GM12878 (cell line): ENCODE measurements around the gene JPH4. TPM values are rescaled to one million over a fixed set of nuclear protein-coding genes. Genes with fewer than 3 reads are reported as not detected.

Experiments
- ATAC-seq: fragments of 200-7000 bp; cut with Tn5 transposase; 3 replicates; pipeline ENCODE4 v1.9.1; 2020; ENCODE audit warnings: mild to moderate bottlenecking, moderate library complexity
- BruUV-seq: library from RNA; stranded (reverse); fragments of 400-500 nt; replicated peaks from 2 replicates; lab custom pipeline; 2021; lab: Mats Ljungman, UMichigan
- CTCF ChIA-PET: fragments of 300-600 bp; sonication (Branson Sonifier 250); formaldehyde crosslinking; extraction: SDS; loops from one replicate; lab custom pipeline; 2021; ENCODE audit warnings: inconsistent platforms; lab: Yijun Ruan, JAX
- POLR2A ChIA-PET: fragments of 350-600 bp; formaldehyde crosslinking; extraction: SDS; loops from one replicate; lab custom pipeline; 2021; ENCODE audit warnings: inconsistent platforms; lab: Charles Lee
- RAD21 ChIA-PET: fragments of 300-600 bp; sonication (Branson Sonifier 250); formaldehyde crosslinking; loops from one replicate; lab custom pipeline; 2023; ENCODE audit warnings: antibody characterized with exemption; ENCODE audit not compliant: unreplicated experiment; lab: Charles Lee
- SMC1A ChIA-PET: fragments of 300-600 bp; sonication (Branson Sonifier 250); formaldehyde crosslinking; loops from one replicate; lab custom pipeline; 2023; ENCODE audit not compliant: unreplicated experiment, uncharacterized antibody; lab: Charles Lee
- DNase-seq: peaks from one replicate; pipeline ENCODE4 v3.0.0-alpha.2; 2011; ENCODE audit warnings: low read depth, low spot score
- FAIRE-seq: peaks from 3 replicates; lab custom pipeline; 2011; peaks lifted over from hg19 to GRCh38; lab: Jason Lieb, UNC
- H2AFZ ChIP-seq: 2 replicates; pipeline ENCODE4 v1.6.0; 2011; ENCODE audit warnings: low read depth, low read length, control low read depth; ENCODE audit not compliant: control insufficient read depth
- H3K27ac ChIP-seq: 2 replicates; pipeline ENCODE4 v1.5.1; 2011; ENCODE audit warnings: control low read depth; ENCODE audit not compliant: control insufficient read depth, insufficient read depth
- H3K27me3 ChIP-seq, 2 experiments: replicated peaks in 1 of 2; 2 replicates each; pipeline versions ENCODE4 v1.6.0 to v1.6.1; 2011; ENCODE audit warnings: low read length in 1 of 2; ENCODE audit not compliant: control insufficient read depth in 2 of 2, insufficient read depth in 2 of 2
- H3K36me3 ChIP-seq, 2 experiments: 2 replicates each; pipeline ENCODE4 v1.5.1; 2011; ENCODE audit warnings: low read length in 1 of 2; ENCODE audit not compliant: control insufficient read depth in 2 of 2, insufficient read depth in 2 of 2
- H3K4me1 ChIP-seq: 2 replicates; pipeline ENCODE4 v1.6.1; 2011; ENCODE audit warnings: mild to moderate bottlenecking, low read length, moderate library complexity, mixed read lengths; ENCODE audit not compliant: control insufficient read depth, insufficient read depth
- H3K4me2 ChIP-seq: 2 replicates; pipeline ENCODE4 v1.6.0; 2011; ENCODE audit warnings: control low read depth; ENCODE audit not compliant: control insufficient read depth, insufficient read depth
- H3K4me3 ChIP-seq: fragments of 200-600 bp; sonication (generic); 2 replicates; pipeline ENCODE4 v1.5.1; 2016
- H3K79me2 ChIP-seq: 2 replicates; pipeline ENCODE4 v1.6.0; 2011; ENCODE audit warnings: low read length; ENCODE audit not compliant: control insufficient read depth, insufficient read depth
- H3K9ac ChIP-seq: 2 replicates; pipeline ENCODE4 v1.8.0; 2011; ENCODE audit warnings: low read length, control low read depth, mixed read lengths; ENCODE audit not compliant: control insufficient read depth, insufficient read depth
- H3K9me3 ChIP-seq: replicated peaks from 3 replicates; pipeline ENCODE4 v1.5.1; 2011; ENCODE audit warnings: mild to moderate bottlenecking, low read length; ENCODE audit not compliant: control insufficient read depth, insufficient read depth
- H4K20me1 ChIP-seq: 2 replicates; pipeline ENCODE4 v1.6.0; 2011; ENCODE audit not compliant: control insufficient read depth, insufficient read depth
- BHLHE40 ChIP-seq, 2 experiments: fragments of 450-650 bp in 1 of 2; IDR thresholded peaks; 2 replicates each; pipeline ENCODE4 v1.6.1; 2011 to 2017; ENCODE audit warnings: low read depth in 2 of 2, borderline replicate concordance in 1 of 2, improper control_type of control experiment in 1 of 2, low read length in 1 of 2, mild to moderate bottlenecking in 1 of 2
- CHD4 ChIP-seq: fragments of 200-600 bp; sonication (generic); IDR thresholded peaks from 2 replicates; pipeline ENCODE4 v1.6.1; 2016; ENCODE audit warnings: mild to moderate bottlenecking
- EP300 ChIP-seq, 2 experiments: fragments of 150-350 bp in 1 of 2; IDR thresholded peaks; 2 replicates each; pipeline ENCODE4 v1.6.1; 2011 to 2012; ENCODE audit warnings: low read depth in 2 of 2, low read length in 2 of 2, borderline replicate concordance in 1 of 2, improper control_type of control experiment in 1 of 2, inconsistent platforms in 1 of 2; ENCODE audit not compliant: control insufficient read depth in 1 of 2
- EZH2 ChIP-seq: IDR thresholded peaks from 2 replicates; pipeline ENCODE4 v1.6.1; 2012; ENCODE audit warnings: low read depth, mild to moderate bottlenecking, control low read depth, inconsistent platforms, low read length, borderline replicate concordance; ENCODE audit not compliant: control insufficient read depth
- NKRF ChIP-seq: fragments of 450-650 bp; conservative IDR thresholded peaks from 2 replicates; pipeline ENCODE4 v1.6.1; 2017; ENCODE audit warnings: mild to moderate bottlenecking, moderate library complexity
- PAX8 ChIP-seq: fragments of 450-650 bp; IDR thresholded peaks from 2 replicates; pipeline ENCODE4 v1.6.1; 2017; ENCODE audit warnings: mild to moderate bottlenecking, moderate library complexity
- POLR2AphosphoS5 ChIP-seq: IDR thresholded peaks from 2 replicates; pipeline ENCODE4 v1.6.1; 2011; ENCODE audit warnings: mild to moderate bottlenecking, low read length, inconsistent platforms
- RCOR1 ChIP-seq: conservative IDR thresholded peaks from 2 replicates; pipeline ENCODE4 v1.6.1; 2012; ENCODE audit warnings: low read depth, low read length, improper control_type of control experiment
- STAT1 ChIP-seq: fragments of 450-650 bp; conservative IDR thresholded peaks from 2 replicates; pipeline ENCODE4 v1.6.1; 2014; ENCODE audit warnings: antibody characterized with exemption, mild to moderate bottlenecking
- ZNF384 ChIP-seq: IDR thresholded peaks from 2 replicates; pipeline ENCODE4 v1.6.1; 2012; ENCODE audit warnings: low read depth, mild to moderate bottlenecking, low read length, improper control_type of control experiment, borderline replicate concordance
- ZNF687 ChIP-seq: fragments of 450-650 bp; IDR thresholded peaks from 2 replicates; pipeline ENCODE4 v1.6.1; 2017; ENCODE audit warnings: mild to moderate bottlenecking, moderate library complexity
- WGBS: methylation state at CpG from one replicate; pipeline ENCODE4 v1.1.6; 2016; ENCODE audit warnings: low lambda C conversion rate; ENCODE audit not compliant: insufficient replicate concordance, insufficient coverage; ENCODE audit errors: missing lambda C conversion rate; 5-methylcytosine and 5-hydroxymethylcytosine counted together
- in situ Hi-C: fragments of 300-500 bp; cut with MboI; formaldehyde crosslinking; loops from 9 replicates; pipeline ENCODE4 v1.14.3; 2018; ENCODE audit warnings: mixed read lengths
- intact Hi-C: fragments of 100-400 bp; cut with micrococcal nuclease; formaldehyde crosslinking; loops from one replicate; pipeline ENCODE4 v1.14.2; 2022; ENCODE audit not compliant: unreplicated experiment
- polyA plus RNA-seq, 11 experiments: library from polyadenylated mRNA; depleted of rRNA in 4 of 11; unstranded in 6 of 11; stranded (reverse) in 5 of 11; fragments of >200 nt; fragmentation: Nextera tagmentation in 4 of 11; fragmentation: Illumina TruSeq in 1 of 11; extraction: Ambion mirVana in 4 of 11; extraction: Trizol in 1 of 11; gene quantifications; 1 replicate in 1 of 11; 2 replicates in 10 of 11; pipeline versions ENCODE4 v1.2.1 to v1.2.3, GENCODE V29; 2011 to 2016; ENCODE audit warnings: inconsistent platforms in 2 of 11, missing spikeins in 2 of 11, low read depth in 1 of 11
- total RNA-seq, 4 experiments: library from RNA; depleted of rRNA in 3 of 4; stranded (reverse); fragments of >200 nt in 3 of 4; fragmentation: Illumina TruSeq in 1 of 4; extraction: Trizol in 1 of 4; gene quantifications; 2 replicates each; pipeline versions ENCODE4 v1.2.1 to v1.2.3, GENCODE V29; 2013 to 2021

JPH4 gene
- total and polyA plus RNA-seq, 10 of the 15 experiments (the other 5 are each of a cell fraction or from before 2014, with no cell fraction given) = 0.48 to 10.3 (median 3.8) TPM

GRCh38 chr14:23604148-23604547 lies 25.6 kb upstream of the JPH4 start:
- FAIRE-seq (no peak), ATAC-seq (no peak), DNase-seq (no peak)
- intact Hi-C loops (no loop called here), in situ Hi-C loops (no loop called here)
- Histone ChIP-seq H3K4me2 (no peak overlapping the region), H3K36me3 (no peaks in the 10 kb centered on the region), H3K4me1 (peaks cover 58% of the 10 kb centered on the region), H3K27ac (no peak overlapping the region), H3K79me2 (no peaks in the 10 kb centered on the region), H2AFZ (no peak overlapping the region), H3K4me3 (no peak overlapping the region), H3K9me3 (no peaks in the 10 kb centered on the region; the same call in 2 of the 3 replicates), H3K27me3 (no peaks in the 10 kb centered on the region), H3K9ac (no peak overlapping the region), H4K20me1 (no peaks in the 10 kb centered on the region)
- ChIA-PET POLR2A (no interaction called here), SMC1A (no interaction called here), CTCF (interaction anchor here (3.3 kb wide), 1 partner anchor 29 kb away, joined by 18 read pairs; no protein-coding TSS in a partner anchor), RAD21 (no interaction called here)
- 97% methylated on average over 2 of the region's 2 CpGs for WGBS
- BruUV-seq = no TSS peak
- TF ChIP-seq RCOR1 (no peak), STAT1 (no peak), ZNF384 (no peak), BHLHE40 (IDR thresholded peaks at IDR 0.05; ENCODE audit: borderline replicate concordance in 1 of 2, low read depth in 2 of 2, low read length in 1 of 2) (no peak), EP300 (IDR thresholded peaks at IDR 0.05; ENCODE audit: borderline replicate concordance in 1 of 2, control insufficient read depth in 1 of 2, low read depth in 2 of 2, low read length in 2 of 2) (no peak), EZH2 (no peak), PAX8 (no peak), ZNF687 (no peak), NKRF (no peak), CHD4 (no peak), POLR2AphosphoS5 (no peak)
